Activated T-cell treated with anti-CD3 and anti-CD28 coated beads, Interleukin-2, amount 50 U/mL, for 24 hours (primary cell): Measurements from ENCODE around the gene TICRR.

Experiments used
- DNase-seq: peaks from one replicate; pipeline ENCODE4 v3.0.0-alpha.2; 2020
- H3K27ac Mint-ChIP-seq: 2 replicates; pipeline ENCODE4 v1.8.0; 2020; ENCODE audit warnings: mild to moderate bottlenecking, mixed read lengths
- H3K27me3 Mint-ChIP-seq: 2 replicates; pipeline ENCODE4 v1.8.0; 2020; ENCODE audit warnings: mixed read lengths
- H3K36me3 Mint-ChIP-seq: 2 replicates; pipeline ENCODE4 v1.8.0; 2020; ENCODE audit warnings: low read depth, mixed read lengths
- H3K4me1 Mint-ChIP-seq: 2 replicates; pipeline ENCODE4 v1.8.0; 2020; ENCODE audit warnings: low read depth, mixed read lengths
- H3K4me3 Mint-ChIP-seq: 2 replicates; pipeline ENCODE4 v1.8.0; 2020; ENCODE audit warnings: mild to moderate bottlenecking, moderate library complexity, mixed read lengths
- H3K9me3 Mint-ChIP-seq: 2 replicates; pipeline ENCODE4 v1.8.0; 2020; ENCODE audit warnings: mixed read lengths

The TICRR gene

GRCh38 chr15:89628806-89629715 lies 53.8 kb downstream of the TICRR start:
- Mint-ChIP-seq H3K4me3 (no peak overlapping the region), H3K27me3 (no peaks in the 10 kb centered on the region), H3K4me1 (no peaks in the 10 kb centered on the region), H3K9me3 (no peaks in the 10 kb centered on the region), H3K27ac (peak overlapping the region; percentile 41), H3K36me3 (peaks cover 83% of the 10 kb centered on the region)
- no peak for DNase-seq

- no peaks in the 10 kb centered on the region for H3K27me3 Mint-ChIP-seq
- H3K36me3 Mint-ChIP-seq: peaks cover 75% of the 10 kb centered on the region
- DNase-seq: no peak
- H3K9me3 Mint-ChIP-seq: no peaks in the 10 kb centered on the region
- H3K4me1 Mint-ChIP-seq: no peaks in the 10 kb centered on the region
- H3K4me3 Mint-ChIP-seq: no peak overlapping the region
- H3K27ac Mint-ChIP-seq: no peak overlapping the region
These were observed 54.6 kb downstream of the TICRR start for GRCh38 chr15:89629829-89630228.

GRCh38 chr15:89630260-89630659 lies 55.0 kb downstream of the TICRR start:
- Mint-ChIP-seq H3K9me3 (peaks cover under 1% of the 10 kb centered on the region), H3K27me3 (peaks cover under 1% of the 10 kb centered on the region), H3K4me3 (no peak overlapping the region), H3K36me3 (peaks cover 71% of the 10 kb centered on the region), H3K4me1 (no peaks in the 10 kb centered on the region), H3K27ac (no peak overlapping the region)
- no peak for DNase-seq

GRCh38 chr15:89630974-89631901 lies 56.0 kb downstream of the TICRR start:
- Mint-ChIP-seq H3K36me3 (peaks cover 61% of the 10 kb centered on the region), H3K4me3 (no peak overlapping the region)

GRCh38 chr15:89631902-89632264 lies 56.6 kb downstream of the TICRR start:
- DNase-seq: no peak
- H3K27me3 Mint-ChIP-seq: peaks cover 2% of the 10 kb centered on the region
- no peak overlapping the region for H3K4me3 Mint-ChIP-seq
- peaks cover 2% of the 10 kb centered on the region for H3K9me3 Mint-ChIP-seq
- peaks cover 55% of the 10 kb centered on the region for H3K36me3 Mint-ChIP-seq
- no peaks in the 10 kb centered on the region for H3K4me1 Mint-ChIP-seq
- no peak overlapping the region for H3K27ac Mint-ChIP-seq

More at GRCh38 chr15:89630974-89631901, 56.0 kb downstream of the TICRR start:
- Mint-ChIP-seq H3K9me3 (peaks cover 2% of the 10 kb centered on the region), H3K4me1 (no peaks in the 10 kb centered on the region), H3K27me3 (peaks cover 2% of the 10 kb centered on the region), H3K27ac (no peak overlapping the region)
- no peak for DNase-seq

GRCh38 chr15:89632563-89633430 lies 57.5 kb downstream of the TICRR start:
- no peak overlapping the region for H3K4me3 Mint-ChIP-seq

GRCh38 chr15:89633585-89633984 lies 58.3 kb downstream of the TICRR start:
- Mint-ChIP-seq H3K27me3 (peaks cover 2% of the 10 kb centered on the region), H3K9me3 (peaks cover 2% of the 10 kb centered on the region), H3K4me3 (no peak overlapping the region), H3K4me1 (no peaks in the 10 kb centered on the region), H3K27ac (no peak overlapping the region), H3K36me3 (peaks cover 38% of the 10 kb centered on the region)
- no peak for DNase-seq

More at GRCh38 chr15:89632563-89633430, 57.5 kb downstream of the TICRR start:
- Mint-ChIP-seq H3K27ac (no peak overlapping the region), H3K36me3 (peaks cover 46% of the 10 kb centered on the region), H3K27me3 (peaks cover 2% of the 10 kb centered on the region), H3K4me1 (no peaks in the 10 kb centered on the region), H3K9me3 (peaks cover 2% of the 10 kb centered on the region)
- DNase-seq: no peak

- Mint-ChIP-seq H3K4me3 (no peak overlapping the region), H3K4me1 (no peaks in the 10 kb centered on the region), H3K27me3 (peaks cover 2% of the 10 kb centered on the region), H3K36me3 (no peaks in the 10 kb centered on the region), H3K9me3 (peaks cover 2% of the 10 kb centered on the region), H3K27ac (no peak overlapping the region)
- DNase-seq: no peak
These were observed 65.0 kb downstream of the TICRR start for GRCh38 chr15:89640245-89640644.

- no peaks in the 10 kb centered on the region for H3K9me3 Mint-ChIP-seq
- no peaks in the 10 kb centered on the region for H3K27me3 Mint-ChIP-seq
- no peak for DNase-seq
- no peak overlapping the region for H3K27ac Mint-ChIP-seq
- H3K4me1 Mint-ChIP-seq: no peaks in the 10 kb centered on the region
- no peaks in the 10 kb centered on the region for H3K36me3 Mint-ChIP-seq
- H3K4me3 Mint-ChIP-seq: no peak overlapping the region
These were observed 65.8 kb downstream of the TICRR start for GRCh38 chr15:89641053-89641452.

- no peaks in the 10 kb centered on the region for H3K36me3 Mint-ChIP-seq
- peaks cover 2% of the 10 kb centered on the region for H3K27me3 Mint-ChIP-seq
- H3K27ac Mint-ChIP-seq: no peak overlapping the region
- H3K4me1 Mint-ChIP-seq: peaks cover under 1% of the 10 kb centered on the region
- H3K9me3 Mint-ChIP-seq: no peaks in the 10 kb centered on the region
- no peak overlapping the region for H3K4me3 Mint-ChIP-seq
- no peak for DNase-seq
These were observed 66.8 kb downstream of the TICRR start for GRCh38 chr15:89642106-89642505.

GRCh38 chr15:89645680-89646079 lies 70.4 kb downstream of the TICRR start:
- Mint-ChIP-seq H3K27ac (no peak overlapping the region), H3K9me3 (no peaks in the 10 kb centered on the region), H3K4me1 (peaks cover 2% of the 10 kb centered on the region), H3K4me3 (no peak overlapping the region), H3K36me3 (no peaks in the 10 kb centered on the region), H3K27me3 (peaks cover 6% of the 10 kb centered on the region)
- no peak for DNase-seq

GRCh38 chr15:89646416-89647141 lies 71.3 kb downstream of the TICRR start:
- Mint-ChIP-seq H3K4me3 (no peak overlapping the region), H3K36me3 (no peaks in the 10 kb centered on the region), H3K27ac (no peak overlapping the region), H3K27me3 (peaks cover 6% of the 10 kb centered on the region), H3K9me3 (no peaks in the 10 kb centered on the region), H3K4me1 (peaks cover 2% of the 10 kb centered on the region)
- no peak for DNase-seq

- no peak overlapping the region for H3K4me3 Mint-ChIP-seq
- H3K9me3 Mint-ChIP-seq: no peaks in the 10 kb centered on the region
- peaks cover 2% of the 10 kb centered on the region for H3K4me1 Mint-ChIP-seq
- no peaks in the 10 kb centered on the region for H3K36me3 Mint-ChIP-seq
- peaks cover 10% of the 10 kb centered on the region for H3K27me3 Mint-ChIP-seq
- peak; percentile 80 for DNase-seq
- no peak overlapping the region for H3K27ac Mint-ChIP-seq
These were observed 72.1 kb downstream of the TICRR start for GRCh38 chr15:89647191-89647851.
